ENCODE measurements around the gene OLIG3.

OLIG3 gene

GRCh38 chr6:137467211-137467610, 27.0 kb downstream of the OLIG3 start:
- no peak for DNase-seq (ENCODE audit: low spot score)

GRCh38 chr6:137465378-137466009, 28.7 kb downstream of the OLIG3 start:
- no peak for DNase-seq (ENCODE audit: low spot score)

GRCh38 chr6:137452333-137452894, 41.8 kb downstream of the OLIG3 start:
- DNase-seq (ENCODE audit: low spot score), result no peak

- DNase-seq (ENCODE audit: low spot score), result no peak
Measured at GRCh38 chr6:137443901-137444300, 50.3 kb downstream of the OLIG3 start.

Data from HuH-7.5 (cell line).